ENCODE measurements around the gene SULT4A1.

SULT4A1 gene

GRCh38 chr22:43828725-43828997, 33.7 kb downstream of the SULT4A1 start:
- no peak for DNase-seq (ENCODE audit: low spot score)

- DNase-seq (ENCODE audit: low spot score), result no peak
Observed at GRCh38 chr22:43827926-43828724, 34.2 kb downstream of the SULT4A1 start.

- DNase-seq (ENCODE audit: low spot score), result no peak
Observed at GRCh38 chr22:43827003-43827735, 35.1 kb downstream of the SULT4A1 start.

GRCh38 chr22:43826142-43827002, 35.9 kb downstream of the SULT4A1 start:
- no peak for DNase-seq (ENCODE audit: low spot score)

- no peak for DNase-seq (ENCODE audit: low spot score)
Observed at GRCh38 chr22:43825651-43826050, 36.7 kb downstream of the SULT4A1 start.

- DNase-seq (ENCODE audit: low spot score), result no peak
Observed at GRCh38 chr22:43824724-43825420, 37.4 kb downstream of the SULT4A1 start.

GRCh38 chr22:43823911-43824665, 38.2 kb downstream of the SULT4A1 start:
- DNase-seq (ENCODE audit: low spot score), result no peak

DNA sequence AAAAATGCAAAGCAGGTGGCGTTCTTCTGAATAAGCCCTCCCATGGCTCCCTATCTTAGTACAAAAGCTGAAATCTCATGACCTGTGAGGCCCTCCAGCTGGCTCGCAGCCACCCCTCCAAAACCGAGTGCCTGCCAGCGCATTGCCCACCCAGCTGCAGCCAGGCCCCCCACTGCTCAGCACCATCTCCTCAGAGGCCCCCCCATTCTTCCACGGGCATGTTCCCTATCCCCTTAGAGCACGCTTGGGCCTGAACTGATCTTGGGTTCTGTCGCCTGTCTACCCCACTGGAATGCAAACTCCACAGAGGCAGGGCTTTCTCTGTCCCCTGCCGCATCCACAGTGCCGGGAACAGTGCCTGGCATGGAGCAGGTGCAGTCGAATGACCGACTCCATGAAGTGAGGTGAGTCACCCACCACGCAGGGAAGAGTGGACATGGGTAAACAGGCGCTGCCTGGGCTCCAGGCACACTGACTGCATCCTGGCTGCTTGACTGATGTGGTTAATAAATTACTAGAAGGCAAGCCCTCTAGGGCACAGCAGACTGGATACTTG, 38.9 kb downstream of the SULT4A1 start:
- DNase-seq (ENCODE audit: low spot score), result no peak

- no peak for DNase-seq (ENCODE audit: low spot score)
Observed at GRCh38 chr22:43821606-43822425, 40.5 kb downstream of the SULT4A1 start.

- DNase-seq (ENCODE audit: low spot score), result no peak
Observed at GRCh38 chr22:43820651-43821305, 41.5 kb downstream of the SULT4A1 start.

DNA sequence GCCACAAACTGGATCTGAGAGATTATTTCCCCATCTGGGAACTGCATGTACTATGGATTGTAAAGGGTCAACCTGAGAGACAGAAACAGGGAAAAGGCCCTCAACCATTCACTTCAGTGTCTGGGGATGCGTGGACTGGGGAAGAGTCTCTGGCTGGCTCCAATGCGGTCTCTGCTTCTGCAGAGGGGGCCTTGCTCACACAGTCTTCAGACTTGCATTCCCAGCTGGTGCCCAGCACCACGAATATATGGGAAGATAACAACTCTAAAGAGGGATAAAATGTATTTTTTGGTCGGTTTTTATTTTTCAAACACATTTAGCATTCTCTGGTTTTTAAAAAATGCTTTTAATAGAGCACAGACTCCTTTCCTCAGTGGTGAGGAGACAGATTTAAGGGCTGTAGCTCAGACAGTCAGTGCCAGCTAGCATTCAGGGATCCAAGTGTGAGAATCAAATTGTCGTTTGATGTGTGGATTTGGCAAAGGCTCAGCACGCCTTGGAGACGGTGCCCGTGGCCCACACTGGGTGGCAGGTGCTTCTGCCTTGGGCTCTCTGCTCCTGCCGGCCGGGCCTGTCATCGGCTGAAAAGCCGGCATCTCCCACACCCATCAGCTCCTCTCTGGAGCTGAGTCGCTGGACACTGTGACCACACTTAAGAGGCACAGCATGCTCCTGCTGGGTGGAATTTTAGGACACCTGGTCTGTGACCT, 42.2 kb downstream of the SULT4A1 start:
- no peak for DNase-seq (ENCODE audit: low spot score)

- no peak for DNase-seq (ENCODE audit: low spot score)
Observed at GRCh38 chr22:43819421-43819921, 42.8 kb downstream of the SULT4A1 start.

DNA sequence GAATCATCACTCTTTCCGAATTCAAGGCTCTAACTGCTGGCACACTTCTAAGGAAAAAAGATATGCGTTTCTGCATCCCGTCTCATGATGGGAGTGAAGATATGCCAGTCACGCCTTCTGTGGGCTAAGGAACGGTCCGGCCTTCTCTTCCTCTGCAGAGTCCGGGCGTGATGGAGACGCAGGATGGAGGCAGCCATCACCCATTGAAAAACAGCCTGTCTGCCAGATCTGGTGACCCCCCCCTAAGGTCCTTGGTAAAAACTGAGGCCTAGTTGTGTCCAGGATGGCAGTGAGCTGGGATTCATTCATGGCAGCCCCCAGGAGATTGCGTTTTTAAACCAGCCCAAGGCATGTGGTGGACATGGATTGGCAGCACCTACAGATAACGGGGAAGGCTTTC, 43.3 kb downstream of the SULT4A1 start:
- no peak for DNase-seq (ENCODE audit: low spot score)

- DNase-seq (ENCODE audit: low spot score), result no peak
Observed at GRCh38 chr22:43817402-43817801, 44.9 kb downstream of the SULT4A1 start.

GRCh38 chr22:43814264-43814663, 48.0 kb downstream of the SULT4A1 start:
- no peak for DNase-seq (ENCODE audit: low spot score)

DNA sequence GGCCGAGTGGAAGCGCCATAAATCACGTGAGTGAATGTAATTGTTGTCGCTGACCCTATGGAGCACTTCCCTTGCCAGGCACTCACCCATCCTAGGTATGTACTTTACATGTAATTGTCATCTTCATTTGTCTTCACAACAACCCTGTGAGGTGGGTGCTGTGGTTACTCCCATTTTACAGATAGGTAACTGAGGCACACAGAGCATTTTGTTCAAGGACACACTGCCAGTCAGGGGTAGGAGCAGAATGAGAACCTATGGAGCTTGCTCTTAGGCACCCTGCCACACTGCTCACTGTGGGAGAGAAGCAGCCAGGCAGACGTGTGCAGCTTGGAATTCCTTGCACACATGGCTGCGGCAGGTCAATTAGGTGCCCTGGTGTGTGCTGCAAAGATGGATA, 49.4 kb downstream of the SULT4A1 start:
- DNase-seq (ENCODE audit: low spot score), result no peak

- peak; percentile 94 for DNase-seq (ENCODE audit: low spot score)
Observed at GRCh38 chr22:43812149-43812842, 50.0 kb downstream of the SULT4A1 start, which contains the start of gene EFCAB6. Gene EFCAB6, minus strand, starts transcription at chr22:43812305. Its CDS starts 29,987 bp downstream, at chr22:43782318.

DNA sequence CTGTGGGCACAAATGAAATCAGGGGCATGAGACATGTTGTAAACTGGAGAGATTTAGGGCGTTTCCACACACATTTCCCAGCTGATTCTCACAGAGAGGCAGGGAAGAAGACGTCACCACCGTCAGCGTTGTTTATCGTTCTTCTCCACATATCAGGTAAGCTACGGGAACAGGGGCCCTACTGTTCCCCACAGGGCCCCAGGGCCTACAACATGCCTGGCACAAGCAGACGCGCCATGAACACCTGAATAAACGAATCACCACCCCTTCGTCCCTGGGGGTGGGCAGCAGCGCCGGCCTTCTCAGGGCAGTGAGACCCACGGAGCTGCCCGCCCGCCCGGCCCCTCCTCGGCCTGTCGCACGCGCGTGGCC, 50.5 kb downstream of the SULT4A1 start:
- peak; percentile 43 for DNase-seq (ENCODE audit: low spot score)

All from hematopoietic multipotent progenitor cell treated with erythropoietin and hydrocortisone succinate and interleukin-3 and kit ligand, for 15 days (in vitro differentiated cells).